GM19468 (cell line): ENCODE results near the gene CCDC30.
"Not testable (repeated sequence)": the region's sequence is repeated elsewhere in the genome, so short reads cannot be mapped to it uniquely, and the experiment has no call there.

Experiments used
- ATAC-seq: cut with Tn5 transposase; IDR thresholded peaks from one replicate; pipeline ENCODE4 v1.9.1; 2021; ENCODE audit warnings: mild to moderate bottlenecking, moderate library complexity, moderate number of reproducible peaks; ENCODE audit not compliant: unreplicated experiment; ENCODE audit errors: extremely low read depth

CCDC30 gene

GRCh38 chr1:42449256-42449655 lies 13.8 kb upstream of the CCDC30 start:
- no peak for ATAC-seq

GRCh38 chr1:42450061-42450460 lies 13.0 kb upstream of the CCDC30 start:
- ATAC-seq, result no peak

- no peak for ATAC-seq
These were observed 9.7 kb upstream of the CCDC30 start for GRCh38 chr1:42453386-42453785.

GRCh38 chr1:42454403-42454802 lies 8.7 kb upstream of the CCDC30 start:
- no peak for ATAC-seq

GRCh38 chr1:42456010-42456753 lies 6.9 kb upstream of the CCDC30 start, which contains the start of the genes PPCS and ZMYND12:
TSS of gene PPCS (plus strand) at chr1:42456543. CDS start at chr1:42456566, 23 bp downstream.
TSS of gene ZMYND12 (minus strand) at chr1:42456022. CDS start at chr1:42455997, 25 bp downstream.
- ATAC-seq, result peak; percentile 62

- ATAC-seq, result peak; percentile 26
These were observed 6.4 kb upstream of the CCDC30 start for GRCh38 chr1:42456754-42457089.

- ATAC-seq, result no peak
These were observed 1.9 kb upstream of the CCDC30 start for GRCh38 chr1:42461196-42461595.

- no peak for ATAC-seq
These were observed 835 bp downstream of the CCDC30 start for GRCh38 chr1:42463921-42464320.

- no peak for ATAC-seq
These were observed 2.9 kb downstream of the CCDC30 start for GRCh38 chr1:42466030-42466429.

- ATAC-seq, result no peak
These were observed 6.6 kb downstream of the CCDC30 start for GRCh38 chr1:42469727-42470126.

GRCh38 chr1:42476605-42477004 lies 13.5 kb downstream of the CCDC30 start:
- ATAC-seq, result no peak

- ATAC-seq, result not testable (repeated sequence)
These were observed 14.3 kb downstream of the CCDC30 start for GRCh38 chr1:42477354-42477753.

GRCh38 chr1:42477775-42478174 lies 14.7 kb downstream of the CCDC30 start:
- no peak for ATAC-seq

GRCh38 chr1:42479621-42480020 lies 16.5 kb downstream of the CCDC30 start:
- ATAC-seq, result no peak

- no peak for ATAC-seq
These were observed 17.8 kb downstream of the CCDC30 start for GRCh38 chr1:42480921-42481320.

- no peak for ATAC-seq
These were observed 19.6 kb downstream of the CCDC30 start for GRCh38 chr1:42482635-42483153.

- no peak for ATAC-seq
These were observed 21.3 kb downstream of the CCDC30 start for GRCh38 chr1:42484382-42484781.

- ATAC-seq, result no peak
These were observed 27.2 kb downstream of the CCDC30 start for GRCh38 chr1:42490237-42490636.

- ATAC-seq, result not testable (repeated sequence)
These were observed 38.9 kb downstream of the CCDC30 start for GRCh38 chr1:42502031-42502430.

- no peak for ATAC-seq
These were observed 41.5 kb downstream of the CCDC30 start for GRCh38 chr1:42504535-42505128.

- no peak for ATAC-seq
These were observed 43.5 kb downstream of the CCDC30 start for GRCh38 chr1:42506576-42506975.
